BE2C (cell line): Measurements from ENCODE around the gene MUC5B.

Source experiments
- DNase-seq: peaks from one replicate; pipeline ENCODE4 v3.0.0-alpha.2; 2020
- H3K27me3 ChIP-seq: fragments of 250-450 bp; sonication (Bioruptor Pico); 2 replicates; pipeline ENCODE4 v1.5.1; 2020; ENCODE audit warnings: mild to moderate bottlenecking
- H3K36me3 ChIP-seq: fragments of 250-450 bp; sonication (Bioruptor Pico); 2 replicates; pipeline ENCODE4 v1.5.1; 2020; ENCODE audit warnings: mild to moderate bottlenecking
- H3K4me1 ChIP-seq: fragments of 250-450 bp; sonication (Bioruptor Pico); 2 replicates; pipeline ENCODE4 v1.5.1; 2020
- H3K4me3 ChIP-seq: 2 replicates; pipeline ENCODE4 v1.5.1; 2011; ENCODE audit warnings: low read depth, low read length
- H3K9me3 ChIP-seq: fragments of 250-450 bp; sonication (Bioruptor Pico); 2 replicates; pipeline ENCODE4 v1.5.1; 2020
- CTCF ChIP-seq: IDR thresholded peaks from 2 replicates; pipeline ENCODE4 v1.5.1; 2012; ENCODE audit warnings: mild to moderate bottlenecking, low read depth, low read length

Gene MUC5B

GRCh38 chr11:1221848-1222311, 986 bp upstream of the MUC5B start:
- DNase-seq = peak; percentile 3
- Histone ChIP-seq H3K36me3 (no peaks in the 10 kb centered on the region), H3K4me3 (no peak overlapping the region), H3K4me1 (no peaks in the 10 kb centered on the region), H3K27me3 (no peaks in the 10 kb centered on the region; the same call in 1 of the 2 replicates), H3K9me3 (no peaks in the 10 kb centered on the region)
- TF ChIP-seq CTCF = no peak

GRCh38 chr11:1223346-1224110, 662 bp downstream of the MUC5B start:
- H3K36me3 ChIP-seq = no peaks in the 10 kb centered on the region
- no peaks in the 10 kb centered on the region; the same call in 1 of the 2 replicates for H3K27me3 ChIP-seq
- H3K4me3 ChIP-seq = no peak overlapping the region
- no peaks in the 10 kb centered on the region for H3K4me1 ChIP-seq
- TF ChIP-seq CTCF = no peak
- peak; percentile 3 for DNase-seq
- no peaks in the 10 kb centered on the region for H3K9me3 ChIP-seq

- Histone ChIP-seq H3K4me1 (no peaks in the 10 kb centered on the region), H3K27me3 (no peaks in the 10 kb centered on the region; the same call in 1 of the 2 replicates), H3K36me3 (no peaks in the 10 kb centered on the region), H3K9me3 (no peaks in the 10 kb centered on the region), H3K4me3 (no peak overlapping the region)
- no peak for TF ChIP-seq CTCF
- DNase-seq = peak; percentile 1
These were observed 1.2 kb downstream of the MUC5B start for GRCh38 chr11:1224111-1224490.

- H3K4me3 ChIP-seq = no peak overlapping the region
- no peaks in the 10 kb centered on the region for H3K4me1 ChIP-seq
- H3K9me3 ChIP-seq = no peaks in the 10 kb centered on the region
- no peak for TF ChIP-seq CTCF
- peak; percentile 3 for DNase-seq
- no peaks in the 10 kb centered on the region for H3K36me3 ChIP-seq
- H3K27me3 ChIP-seq = no peaks in the 10 kb centered on the region; the same call in 1 of the 2 replicates
These were observed 1.9 kb downstream of the MUC5B start for GRCh38 chr11:1224491-1225385.

GRCh38 chr11:1225386-1226225, 2.7 kb downstream of the MUC5B start:
- H3K36me3 ChIP-seq = no peaks in the 10 kb centered on the region
- DNase-seq = peak; percentile 2
- no peaks in the 10 kb centered on the region for H3K9me3 ChIP-seq
- H3K4me3 ChIP-seq = no peak overlapping the region
- no peaks in the 10 kb centered on the region for H3K4me1 ChIP-seq
- H3K27me3 ChIP-seq = no peaks in the 10 kb centered on the region; the same call in none of the 2 replicates
- no peak for TF ChIP-seq CTCF
